ENCODE measurements around the gene BAX. TPM values are rescaled to one million over a fixed set of nuclear protein-coding genes. Genes with fewer than 3 reads are reported as not detected.

The BAX gene
- polyA plus RNA-seq, 1 donor (not counting 4 experiments of a cell fraction or from before 2014, with no cell fraction given), result 113 TPM

DNA sequence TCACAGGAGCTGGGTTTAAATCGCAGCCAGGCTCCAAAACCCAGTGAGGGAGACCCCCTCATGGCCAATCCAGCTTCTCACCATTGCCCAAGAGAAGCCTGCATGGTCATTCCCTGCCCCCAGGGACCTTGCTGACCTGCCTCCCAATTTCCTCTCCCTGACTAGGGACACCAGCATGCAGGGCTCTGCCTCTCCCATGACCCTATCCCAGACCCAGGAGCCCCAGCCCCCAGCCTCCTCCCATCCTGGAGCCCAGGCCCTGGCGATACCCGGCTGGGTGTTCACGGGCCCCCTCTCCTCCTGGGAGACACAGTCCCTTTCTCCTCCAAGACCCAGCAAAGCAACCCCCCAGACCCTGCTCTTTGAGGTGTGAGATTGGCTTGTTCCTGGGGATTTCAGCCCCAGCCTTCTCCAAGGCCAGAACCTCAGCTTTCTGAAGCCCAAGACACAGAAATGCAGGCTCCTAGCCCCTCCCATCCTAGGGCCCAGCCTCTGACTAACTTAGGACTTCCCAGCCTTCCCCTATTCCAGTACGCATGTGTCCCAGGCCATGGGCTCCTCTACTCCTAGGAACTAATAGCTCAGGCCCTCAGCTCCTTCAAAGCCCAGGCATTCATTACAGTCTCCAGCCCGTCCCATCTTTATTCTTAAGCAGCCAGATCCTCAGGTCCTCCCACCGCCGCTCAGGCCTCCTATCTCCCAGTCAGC, 37.4 kb downstream of the BAX start:
- Histone ChIP-seq H3K4me3 (ENCODE audit: control insufficient read depth in 2 of 3, extremely low read depth in 1 of 3, insufficient read depth in 2 of 3, low read depth in 1 of 3, low read length in 3 of 3) (peak overlapping the region; percentile 76 to 98 (median 95)), H3K36me3 (ENCODE audit: control insufficient read depth in 2 of 2, extremely low read depth in 1 of 2, insufficient read depth in 2 of 2, low read length in 2 of 2) (peaks cover 25 to 28% of the 10 kb centered on the region in 2 experiments), H4K20me1 (ENCODE audit: control insufficient read depth, extremely low read depth, insufficient read depth, low read length) (no peaks in the 10 kb centered on the region), H3K9me1 (ENCODE audit: control insufficient read depth, extremely low read depth, insufficient read depth, low read length) (peaks cover 3% of the 10 kb centered on the region), H3K4me2 (ENCODE audit: control insufficient read depth, extremely low read depth, insufficient read depth, low read depth, low read length) (peak overlapping the region; percentile 88), H2AFZ (ENCODE audit: control insufficient read depth, low read length) (no peak overlapping the region), H3K9ac (ENCODE audit: control insufficient read depth, extremely low read depth, insufficient read depth, low read length) (peak overlapping the region; percentile 95), H3K9me3 (ENCODE audit: control insufficient read depth, low read depth, low read length) (no peaks in the 10 kb centered on the region), H3K79me2 (ENCODE audit: control insufficient read depth, insufficient read depth, low read length) (peaks cover 68% of the 10 kb centered on the region), H3K27ac (ENCODE audit: control insufficient read depth, insufficient read depth, low read length) (peak overlapping the region; percentile 92), H3K4me1 (ENCODE audit: control insufficient read depth, extremely low read depth, insufficient read depth, low read length) (peaks cover 15% of the 10 kb centered on the region), H3K27me3 (ENCODE audit: control insufficient read depth, extremely low read depth, insufficient read depth, low read length) (no peaks in the 10 kb centered on the region)
- TF ChIP-seq, protein P1, sequence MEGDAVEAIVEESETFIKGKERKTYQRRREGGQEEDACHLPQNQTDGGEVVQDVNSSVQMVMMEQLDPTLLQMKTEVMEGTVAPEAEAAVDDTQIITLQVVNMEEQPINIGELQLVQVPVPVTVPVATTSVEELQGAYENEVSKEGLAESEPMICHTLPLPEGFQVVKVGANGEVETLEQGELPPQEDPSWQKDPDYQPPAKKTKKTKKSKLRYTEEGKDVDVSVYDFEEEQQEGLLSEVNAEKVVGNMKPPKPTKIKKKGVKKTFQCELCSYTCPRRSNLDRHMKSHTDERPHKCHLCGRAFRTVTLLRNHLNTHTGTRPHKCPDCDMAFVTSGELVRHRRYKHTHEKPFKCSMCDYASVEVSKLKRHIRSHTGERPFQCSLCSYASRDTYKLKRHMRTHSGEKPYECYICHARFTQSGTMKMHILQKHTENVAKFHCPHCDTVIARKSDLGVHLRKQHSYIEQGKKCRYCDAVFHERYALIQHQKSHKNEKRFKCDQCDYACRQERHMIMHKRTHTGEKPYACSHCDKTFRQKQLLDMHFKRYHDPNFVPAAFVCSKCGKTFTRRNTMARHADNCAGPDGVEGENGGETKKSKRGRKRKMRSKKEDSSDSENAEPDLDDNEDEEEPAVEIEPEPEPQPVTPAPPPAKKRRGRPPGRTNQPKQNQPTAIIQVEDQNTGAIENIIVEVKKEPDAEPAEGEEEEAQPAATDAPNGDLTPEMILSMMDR (optimal IDR thresholded peaks at IDR 0.05 in 1 of 3, IDR thresholded peaks at IDR 0.05 in 1 of 3, conservative IDR thresholded peaks at IDR 0.05 in 1 of 3; ENCODE audit: extremely low read depth in 1 of 3, insufficient read depth in 2 of 3, low read length in 3 of 3), result no peak
- TF ChIP-seq EZH2 (IDR thresholded peaks at IDR 0.05; ENCODE audit: low read length), result no peak
- DNase-seq (ENCODE audit: low read depth, low spot score) (no peak), FAIRE-seq (peak; percentile 80)
- dilution Hi-C loops (cut with MboI; ENCODE audit: extremely low pct_ligation_motif_present, low sequenced_read_pairs), result no loop called here

DNA sequence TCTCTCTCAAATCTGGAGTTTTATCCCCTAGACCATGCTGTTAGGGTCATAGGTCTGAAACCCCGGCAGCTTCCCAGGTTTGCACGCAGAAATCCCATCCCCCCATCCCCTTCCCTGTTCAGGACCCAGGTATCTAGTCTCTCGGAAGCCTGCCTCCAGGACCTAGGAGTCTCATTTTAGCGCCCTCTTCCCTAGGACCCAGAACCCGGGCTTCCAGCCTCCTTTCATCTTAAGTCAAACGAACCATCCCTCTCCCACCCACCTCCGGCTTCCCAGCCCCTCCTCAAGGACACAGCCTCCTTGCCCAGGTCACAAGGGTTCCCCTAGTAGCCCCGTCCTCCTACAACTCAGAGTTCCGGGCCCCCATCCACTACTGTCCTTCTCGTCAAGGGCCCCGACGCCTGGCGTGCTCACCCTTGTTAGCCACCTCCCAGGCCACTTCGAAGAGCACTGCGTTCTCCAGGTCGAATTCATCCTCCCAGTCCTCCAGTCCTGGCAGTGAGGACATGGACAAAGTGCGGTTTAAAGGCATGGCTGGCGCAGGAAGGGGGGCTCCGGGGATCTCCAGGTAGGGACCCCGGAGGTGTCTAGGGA, 38.0 kb downstream of the BAX start:
- DNase-seq (ENCODE audit: low read depth, low spot score), result no peak
- Histone ChIP-seq H3K4me1 (ENCODE audit: control insufficient read depth, extremely low read depth, insufficient read depth, low read length) (peaks cover 15% of the 10 kb centered on the region), H3K9ac (ENCODE audit: control insufficient read depth, extremely low read depth, insufficient read depth, low read length) (peak overlapping the region; percentile 95), H3K36me3 (ENCODE audit: control insufficient read depth in 2 of 2, extremely low read depth in 1 of 2, insufficient read depth in 2 of 2, low read length in 2 of 2) (peaks cover 23 to 24% of the 10 kb centered on the region in 2 experiments), H3K4me3 (ENCODE audit: control insufficient read depth in 2 of 3, extremely low read depth in 1 of 3, insufficient read depth in 2 of 3, low read depth in 1 of 3, low read length in 3 of 3) (peak overlapping the region; percentile 76 to 98 (median 95)), H3K9me1 (ENCODE audit: control insufficient read depth, extremely low read depth, insufficient read depth, low read length) (peaks cover 3% of the 10 kb centered on the region), H3K9me3 (ENCODE audit: control insufficient read depth, low read depth, low read length) (no peaks in the 10 kb centered on the region), H4K20me1 (ENCODE audit: control insufficient read depth, extremely low read depth, insufficient read depth, low read length) (no peaks in the 10 kb centered on the region), H3K27ac (ENCODE audit: control insufficient read depth, insufficient read depth, low read length) (peak overlapping the region; percentile 92), H3K79me2 (ENCODE audit: control insufficient read depth, insufficient read depth, low read length) (peaks cover 72% of the 10 kb centered on the region), H3K27me3 (ENCODE audit: control insufficient read depth, extremely low read depth, insufficient read depth, low read length) (no peaks in the 10 kb centered on the region), H2AFZ (ENCODE audit: control insufficient read depth, low read length) (peak overlapping the region; percentile 53), H3K4me2 (ENCODE audit: control insufficient read depth, extremely low read depth, insufficient read depth, low read depth, low read length) (peak overlapping the region; percentile 88)
- TF ChIP-seq EZH2 (IDR thresholded peaks at IDR 0.05; ENCODE audit: low read length), result no peak
- TF ChIP-seq, protein P1 (optimal IDR thresholded peaks at IDR 0.05 in 1 of 3, IDR thresholded peaks at IDR 0.05 in 1 of 3, conservative IDR thresholded peaks at IDR 0.05 in 1 of 3; ENCODE audit: extremely low read depth in 1 of 3, insufficient read depth in 2 of 3, low read length in 3 of 3), result no peak
- no peak for FAIRE-seq
- dilution Hi-C loops (cut with MboI; ENCODE audit: extremely low pct_ligation_motif_present, low sequenced_read_pairs), result no loop called here

Data from keratinocyte (primary cell).